DOHH2 (cell line): ENCODE measurements around the gene ARID3C.

Experiments
- H3F3A ChIP-seq: fragments of 200-600 bp; sonication (generic), shearing (Covaris generic); 2 replicates; pipeline ENCODE4 v1.6.0; 2016; ENCODE audit warnings: antibody characterized with exemption, mild to moderate bottlenecking; ENCODE audit not compliant: control insufficient read depth, insufficient read depth
- H3K27ac ChIP-seq: fragments of 200-600 bp; sonication (generic); 2 replicates; pipeline ENCODE4 v1.5.1; 2014; ENCODE audit warnings: low read depth, mild to moderate bottlenecking, low read length, moderate library complexity
- H3K27me3 ChIP-seq: fragments of 200-600 bp; sonication (generic); 2 replicates; pipeline ENCODE4 v1.6.1; 2014; ENCODE audit warnings: mild to moderate bottlenecking, low read length, mixed read lengths; ENCODE audit not compliant: control insufficient read depth
- H3K36me3 ChIP-seq: fragments of 200-600 bp; sonication (generic); 2 replicates; pipeline ENCODE4 v1.6.1; 2014; ENCODE audit warnings: mild to moderate bottlenecking, low read length, moderate library complexity, mixed read lengths; ENCODE audit not compliant: control insufficient read depth
- H3K4me1 ChIP-seq: fragments of 200-600 bp; sonication (generic); 2 replicates; pipeline ENCODE4 v1.6.1; 2014; ENCODE audit warnings: mild to moderate bottlenecking, low read length, mixed read lengths; ENCODE audit not compliant: control insufficient read depth
- H3K4me2 ChIP-seq: fragments of 200-600 bp; sonication (generic); 2 replicates; pipeline ENCODE4 v1.6.0; 2014; ENCODE audit warnings: mild to moderate bottlenecking, low read length, moderate library complexity
- H3K4me3 ChIP-seq: fragments of 200-600 bp; sonication (generic); 2 replicates; pipeline ENCODE4 v1.5.1; 2014; ENCODE audit warnings: mild to moderate bottlenecking, low read length, mixed read lengths
- H3K79me2 ChIP-seq: fragments of 200-600 bp; sonication (generic); 2 replicates; pipeline ENCODE4 v1.6.1; 2014; ENCODE audit warnings: mild to moderate bottlenecking, low read length, mixed read lengths; ENCODE audit not compliant: control insufficient read depth
- H3K9me2 ChIP-seq: fragments of 200-600 bp; sonication (generic); replicated peaks from 2 replicates; pipeline ENCODE4 v1.6.1; 2014; ENCODE audit warnings: mild to moderate bottlenecking, low read length, mixed read lengths; ENCODE audit not compliant: control insufficient read depth
- H3K9me3 ChIP-seq: fragments of 200-600 bp; sonication (generic); 2 replicates; pipeline ENCODE4 v1.6.1; 2014; ENCODE audit warnings: antibody characterized with exemption, low read length, mixed read lengths; ENCODE audit not compliant: control insufficient read depth, insufficient read depth
- H4K20me1 ChIP-seq: fragments of 200-600 bp; sonication (generic); 2 replicates; pipeline ENCODE4 v1.6.0; 2014; ENCODE audit warnings: low read depth, mild to moderate bottlenecking, antibody characterized with exemption, low read length, moderate library complexity; ENCODE audit not compliant: control insufficient read depth, insufficient read depth
- EZH2phosphoT487 ChIP-seq: fragments of 200-600 bp; sonication (generic); IDR thresholded peaks from 2 replicates; pipeline ENCODE4 v1.6.1; 2017; ENCODE audit warnings: borderline replicate concordance, mild to moderate bottlenecking, antibody characterized with exemption, low read length, moderate library complexity, mixed read lengths
- TF ChIP-seq, protein P1 (sequence below): fragments of 200-600 bp; sonication (generic); IDR thresholded peaks from one replicate; pipeline ENCODE4 v1.5.1; 2014; ENCODE audit warnings: antibody characterized with exemption, mild to moderate bottlenecking, low read depth, low read length; ENCODE audit not compliant: poor library complexity, severe bottlenecking

Gene ARID3C

DNA sequence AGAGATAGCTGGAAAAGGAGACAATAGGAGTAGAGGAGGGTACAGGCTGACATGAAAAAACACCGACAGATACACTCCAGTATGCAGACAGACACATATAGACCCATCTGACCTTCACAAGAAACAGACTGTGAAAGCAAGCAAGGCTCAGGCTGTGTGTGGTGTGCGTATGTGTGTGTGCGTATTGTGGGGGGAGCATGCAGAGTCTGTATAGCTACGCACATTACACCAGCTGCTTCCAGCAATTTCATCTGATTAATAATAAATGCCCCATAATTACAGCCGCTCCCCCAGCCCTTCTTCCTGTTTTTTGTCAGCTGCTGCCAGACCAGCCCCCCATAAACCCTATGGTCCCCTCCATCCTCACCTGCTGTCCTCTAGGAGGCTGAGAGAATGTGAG, 46.1 kb downstream of the ARID3C start:
- Histone ChIP-seq H3K27ac (no peak overlapping the region), H3K9me2 (no peaks in the 10 kb centered on the region), H3K27me3 (peaks cover 63% of the 10 kb centered on the region), H3F3A (no peaks in the 10 kb centered on the region), H3K4me3 (no peak overlapping the region), H3K36me3 (no peaks in the 10 kb centered on the region), H3K4me2 (no peak overlapping the region), H3K79me2 (no peaks in the 10 kb centered on the region), H3K9me3 (no peaks in the 10 kb centered on the region), H4K20me1 (no peaks in the 10 kb centered on the region), H3K4me1 (no peaks in the 10 kb centered on the region)
- TF ChIP-seq, protein P1, sequence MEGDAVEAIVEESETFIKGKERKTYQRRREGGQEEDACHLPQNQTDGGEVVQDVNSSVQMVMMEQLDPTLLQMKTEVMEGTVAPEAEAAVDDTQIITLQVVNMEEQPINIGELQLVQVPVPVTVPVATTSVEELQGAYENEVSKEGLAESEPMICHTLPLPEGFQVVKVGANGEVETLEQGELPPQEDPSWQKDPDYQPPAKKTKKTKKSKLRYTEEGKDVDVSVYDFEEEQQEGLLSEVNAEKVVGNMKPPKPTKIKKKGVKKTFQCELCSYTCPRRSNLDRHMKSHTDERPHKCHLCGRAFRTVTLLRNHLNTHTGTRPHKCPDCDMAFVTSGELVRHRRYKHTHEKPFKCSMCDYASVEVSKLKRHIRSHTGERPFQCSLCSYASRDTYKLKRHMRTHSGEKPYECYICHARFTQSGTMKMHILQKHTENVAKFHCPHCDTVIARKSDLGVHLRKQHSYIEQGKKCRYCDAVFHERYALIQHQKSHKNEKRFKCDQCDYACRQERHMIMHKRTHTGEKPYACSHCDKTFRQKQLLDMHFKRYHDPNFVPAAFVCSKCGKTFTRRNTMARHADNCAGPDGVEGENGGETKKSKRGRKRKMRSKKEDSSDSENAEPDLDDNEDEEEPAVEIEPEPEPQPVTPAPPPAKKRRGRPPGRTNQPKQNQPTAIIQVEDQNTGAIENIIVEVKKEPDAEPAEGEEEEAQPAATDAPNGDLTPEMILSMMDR = no peak
- TF ChIP-seq EZH2phosphoT487 = no peak

DNA sequence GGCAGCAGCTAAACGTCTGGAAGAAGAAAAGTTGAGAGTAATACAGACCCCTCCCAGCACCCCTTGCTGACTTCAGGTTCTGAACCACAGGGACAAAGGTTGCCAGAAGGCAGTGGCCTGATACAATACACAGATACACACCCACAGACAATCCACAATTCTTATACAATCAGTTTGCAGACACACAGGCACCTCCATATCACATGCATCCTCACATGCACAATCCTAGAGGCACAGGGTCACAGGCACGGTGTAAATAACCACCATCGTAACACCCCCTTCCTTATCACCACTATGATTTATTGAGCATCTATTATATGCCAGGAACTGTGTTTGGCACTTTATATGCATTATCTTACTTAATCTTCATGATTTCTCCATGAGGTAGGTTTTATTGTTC, 47.5 kb downstream of the ARID3C start:
- Histone ChIP-seq H3K27me3 (peaks cover 56% of the 10 kb centered on the region), H3F3A (no peaks in the 10 kb centered on the region)

DNA sequence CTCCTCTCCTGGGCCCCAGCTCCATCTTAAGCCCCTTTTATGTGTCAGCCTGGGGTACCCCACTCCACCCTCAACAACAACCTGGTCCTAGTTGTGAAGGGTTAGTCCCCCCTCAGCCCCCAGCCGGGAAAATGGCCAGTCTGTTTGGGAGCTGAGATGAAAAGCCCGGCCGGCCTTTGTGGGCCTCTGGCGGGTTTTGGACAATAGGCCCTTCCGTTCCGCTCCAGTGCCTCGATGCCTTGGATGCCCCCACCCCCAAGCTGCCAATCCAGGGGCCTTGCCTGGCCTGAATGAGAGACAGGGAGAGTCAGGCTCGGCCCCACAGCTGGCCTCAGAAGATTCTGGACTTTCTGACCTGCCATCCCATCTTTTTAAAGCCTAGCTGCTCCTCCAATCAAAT, 48.5 kb downstream of the ARID3C start:
- Histone ChIP-seq H3K4me1 (no peaks in the 10 kb centered on the region), H4K20me1 (no peaks in the 10 kb centered on the region), H3K9me2 (no peaks in the 10 kb centered on the region), H3K27ac (no peak overlapping the region), H3K36me3 (no peaks in the 10 kb centered on the region), H3K27me3 (peaks cover 46% of the 10 kb centered on the region), H3K4me3 (no peak overlapping the region), H3K9me3 (no peaks in the 10 kb centered on the region), H3K79me2 (no peaks in the 10 kb centered on the region), H3F3A (no peaks in the 10 kb centered on the region), H3K4me2 (no peak overlapping the region)
- TF ChIP-seq, protein P1 = no peak
- no peak for TF ChIP-seq EZH2phosphoT487

More for the DNA sequence above, 47.5 kb downstream of the ARID3C start:
- Histone ChIP-seq H3K4me2 (no peak overlapping the region), H3K9me3 (no peaks in the 10 kb centered on the region), H3K27ac (no peak overlapping the region), H3K9me2 (no peaks in the 10 kb centered on the region), H3K79me2 (no peaks in the 10 kb centered on the region), H3K36me3 (no peaks in the 10 kb centered on the region), H3K4me3 (no peak overlapping the region), H3K4me1 (no peaks in the 10 kb centered on the region), H4K20me1 (no peaks in the 10 kb centered on the region)
- no peak for TF ChIP-seq EZH2phosphoT487
- TF ChIP-seq, protein P1 = no peak

GRCh38 chr9:34579808-34580163, 49.1 kb downstream of the ARID3C start:
- Histone ChIP-seq H3K36me3 (no peaks in the 10 kb centered on the region), H3F3A (no peaks in the 10 kb centered on the region), H3K27me3 (peaks cover 41% of the 10 kb centered on the region), H3K79me2 (no peaks in the 10 kb centered on the region), H3K4me3 (no peak overlapping the region), H3K4me1 (no peaks in the 10 kb centered on the region), H4K20me1 (no peaks in the 10 kb centered on the region), H3K9me2 (no peaks in the 10 kb centered on the region), H3K27ac (no peak overlapping the region), H3K4me2 (no peak overlapping the region), H3K9me3 (no peaks in the 10 kb centered on the region)
- TF ChIP-seq, protein P1 = no peak
